IgD-negative memory B cell (primary cell): ENCODE results near the gene BHLHE23. TPM values are rescaled to one million over a fixed set of nuclear protein-coding genes. Genes with fewer than 3 reads are reported as not detected.

ENCODE experiments used
- H3K27ac Mint-ChIP-seq, 3 donors: one replicate each; pipeline ENCODE4 v1.8.0; 2020 to 2022; ENCODE audit warnings: mild to moderate bottlenecking in 3 of 3, mixed read lengths in 3 of 3, moderate library complexity in 1 of 3
- H3K27me3 Mint-ChIP-seq: one replicate; pipeline ENCODE4 v1.8.0; 2021; ENCODE audit warnings: mixed read lengths
- H3K36me3 Mint-ChIP-seq: one replicate; pipeline ENCODE4 v1.8.0; 2020; ENCODE audit warnings: mild to moderate bottlenecking, mixed read lengths
- H3K4me1 Mint-ChIP-seq, 3 donors: one replicate each; pipeline ENCODE4 v1.8.0; 2020 to 2022; ENCODE audit warnings: mixed read lengths in 3 of 3, mild to moderate bottlenecking in 1 of 3
- H3K4me3 Mint-ChIP-seq, 4 donors: one replicate each; pipeline ENCODE4 v1.8.0; 2020 to 2022; ENCODE audit warnings: mild to moderate bottlenecking in 4 of 4, mixed read lengths in 4 of 4, moderate library complexity in 3 of 4
- H3K9me3 Mint-ChIP-seq, 3 donors: one replicate each; pipeline ENCODE4 v1.8.0; 2020 to 2021; ENCODE audit warnings: mixed read lengths in 3 of 3, mild to moderate bottlenecking in 1 of 3
- polyA plus RNA-seq: library from polyadenylated mRNA; unstranded; fragments of 300-500 nt; fragmentation: Illumina TruSeq; gene quantifications from one replicate; pipeline ENCODE4 v1.2.3, GENCODE V29; 2021

The BHLHE23 gene
- not detected for polyA plus RNA-seq

DNA sequence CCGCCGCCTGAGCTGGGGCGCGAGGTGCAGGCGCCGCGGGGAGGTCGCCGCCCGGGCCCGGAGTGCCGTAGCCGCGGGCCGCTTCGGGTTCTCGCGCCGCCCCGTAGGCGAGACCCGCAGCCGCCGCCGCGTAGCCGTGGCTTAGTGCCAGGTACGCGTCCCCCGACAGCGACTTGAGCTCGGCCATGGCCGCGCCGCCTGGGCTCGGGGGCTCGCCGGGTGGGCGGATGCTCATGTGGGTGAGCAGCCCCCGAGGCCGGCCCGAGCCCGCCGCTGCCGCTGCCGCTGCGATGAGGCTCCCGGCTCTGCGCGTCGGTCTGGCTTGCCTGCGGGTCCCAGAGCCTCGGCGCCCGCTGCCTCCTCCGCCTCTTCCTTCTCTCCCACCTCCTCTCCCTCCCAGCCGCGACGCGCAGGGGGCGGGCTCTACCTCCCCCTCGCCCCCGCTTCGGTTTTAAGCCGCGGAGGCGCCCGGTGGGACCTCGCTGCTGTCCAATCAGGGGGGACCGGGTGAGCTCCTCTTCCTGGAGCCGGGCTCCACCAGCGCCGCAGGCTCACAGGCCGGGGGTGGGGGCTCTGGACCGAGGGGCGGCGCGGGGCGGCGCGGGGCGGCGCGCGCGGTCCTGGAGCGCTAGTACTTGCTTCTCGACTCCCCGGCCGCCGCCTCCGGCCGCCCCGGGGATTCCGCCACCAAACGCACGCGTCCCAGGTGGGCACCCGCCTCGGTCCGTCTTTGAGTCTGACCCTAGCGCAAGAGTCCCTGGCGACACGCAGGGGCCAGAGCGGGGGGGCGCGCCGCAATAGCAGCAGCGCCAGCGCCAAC is at the start of gene BHLHE23:
TSS of gene BHLHE23 (minus strand) at position 425 of the 820 bp plus-strand sequence. CDS start at position 235, 190 bp downstream.
- H3K4me3 Mint-ChIP-seq = peak within 1 kb of the TSS in 3 of 4 donors; percentile 38 to 83 (median 63)
- H3K4me1 Mint-ChIP-seq = peaks cover 9 to 15% (median 10%) of the 10 kb centered on the region in 3 donors
- peaks cover 0 to 7% (median 0%) of the 10 kb centered on the region in 3 donors for H3K9me3 Mint-ChIP-seq
- H3K27ac Mint-ChIP-seq = peak within 1 kb of the TSS in 2 of 3 donors; percentile 27 to 65
- no peaks in the 10 kb centered on the region for H3K36me3 Mint-ChIP-seq
- peaks cover 51% of the 10 kb centered on the region for H3K27me3 Mint-ChIP-seq

DNA sequence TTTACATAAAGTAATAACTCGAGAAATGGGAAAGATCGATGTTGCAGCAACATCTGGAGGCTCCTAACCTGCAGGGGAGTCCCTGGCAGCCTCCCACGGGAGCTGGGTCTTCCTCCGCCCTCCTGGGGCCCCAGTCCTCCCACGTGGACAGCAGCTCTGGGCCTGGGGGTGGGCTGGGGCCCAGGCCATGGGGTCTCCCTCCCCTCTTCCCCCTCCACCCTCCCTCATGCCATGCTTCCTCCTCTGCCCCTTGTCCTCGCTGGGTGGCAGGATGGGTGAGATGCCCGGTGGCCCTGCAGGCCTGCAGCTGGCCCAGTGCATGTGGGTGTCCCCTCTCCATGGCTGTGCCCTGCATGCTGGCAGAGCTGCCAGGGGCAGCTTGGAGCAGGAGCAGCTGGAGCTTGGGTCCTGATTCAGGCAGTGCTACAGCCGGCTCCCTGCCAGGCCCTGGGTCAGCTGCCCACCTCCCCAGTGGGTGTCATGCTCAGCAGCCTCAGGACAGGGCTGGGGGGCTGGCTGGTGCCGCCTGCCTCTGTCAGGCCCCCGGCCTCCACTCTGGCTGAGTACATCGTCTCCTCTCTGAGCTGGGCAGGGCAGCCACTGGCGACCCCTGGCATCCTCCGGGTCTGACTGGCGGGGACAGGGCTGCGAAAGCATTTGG is 48.9 kb upstream of the BHLHE23 start:
- no peaks in the 10 kb centered on the region for H3K4me1 Mint-ChIP-seq
- H3K4me3 Mint-ChIP-seq = no peak overlapping the region
- H3K27ac Mint-ChIP-seq = no peak overlapping the region
- H3K36me3 Mint-ChIP-seq = no peaks in the 10 kb centered on the region
- H3K27me3 Mint-ChIP-seq = peaks cover 8% of the 10 kb centered on the region
- no peaks in the 10 kb centered on the region for H3K9me3 Mint-ChIP-seq

DNA sequence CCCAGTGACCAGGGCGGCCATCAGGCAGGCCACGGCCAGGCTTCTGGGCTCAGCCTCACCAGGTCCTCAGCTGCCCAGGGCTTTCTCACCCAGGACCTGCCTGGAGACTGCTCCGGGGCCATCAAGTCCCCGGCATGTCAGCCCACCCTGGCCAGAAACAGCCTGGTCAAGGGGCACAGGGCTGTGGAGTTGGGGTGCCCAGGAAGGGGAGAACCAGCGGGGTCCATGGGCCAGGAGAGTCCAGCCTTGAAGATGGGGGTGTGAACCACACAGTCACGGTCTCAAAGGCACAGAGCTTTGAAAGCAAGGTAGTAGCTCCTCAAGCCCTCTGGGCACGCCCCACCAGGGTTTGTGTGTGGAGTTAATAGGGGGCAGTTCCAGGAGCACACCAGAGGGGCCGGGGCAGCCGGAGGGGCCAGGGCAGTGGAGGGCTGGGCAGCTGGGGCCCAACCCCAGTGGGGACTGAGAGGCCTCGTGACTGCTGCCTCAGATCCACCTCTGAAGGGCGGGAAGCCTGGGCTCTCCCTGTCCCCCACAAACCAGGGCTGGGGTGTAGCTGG is 48.0 kb upstream of the BHLHE23 start:
- no peaks in the 10 kb centered on the region for H3K36me3 Mint-ChIP-seq
- H3K9me3 Mint-ChIP-seq = no peaks in the 10 kb centered on the region
- H3K4me3 Mint-ChIP-seq = no peak overlapping the region
- H3K4me1 Mint-ChIP-seq = no peaks in the 10 kb centered on the region
- no peak overlapping the region for H3K27ac Mint-ChIP-seq
- H3K27me3 Mint-ChIP-seq = peaks cover 8% of the 10 kb centered on the region

DNA sequence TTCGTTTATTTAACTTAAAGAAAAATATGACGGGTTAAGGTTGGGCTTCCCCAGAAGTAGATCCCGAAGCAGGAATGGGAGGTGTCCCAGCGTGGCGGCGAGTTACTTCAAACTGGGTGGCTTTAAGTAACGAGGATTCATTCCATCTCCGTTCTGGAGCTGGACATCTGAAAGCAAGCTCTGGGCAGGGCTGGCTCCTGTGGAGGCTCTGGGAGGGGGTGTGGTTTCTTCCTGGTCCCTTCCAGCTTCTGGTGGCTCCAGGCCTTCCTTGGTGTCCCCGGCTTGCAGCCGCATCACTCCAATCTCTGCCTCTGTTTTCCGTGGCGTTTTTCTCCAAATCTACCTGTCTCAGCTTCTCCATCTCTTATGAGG is 47.3 kb upstream of the BHLHE23 start:
- no peak overlapping the region for H3K27ac Mint-ChIP-seq
- H3K9me3 Mint-ChIP-seq = no peaks in the 10 kb centered on the region
- no peaks in the 10 kb centered on the region for H3K4me1 Mint-ChIP-seq
- no peak overlapping the region for H3K4me3 Mint-ChIP-seq
- no peaks in the 10 kb centered on the region for H3K36me3 Mint-ChIP-seq
- H3K27me3 Mint-ChIP-seq = peaks cover 8% of the 10 kb centered on the region

DNA sequence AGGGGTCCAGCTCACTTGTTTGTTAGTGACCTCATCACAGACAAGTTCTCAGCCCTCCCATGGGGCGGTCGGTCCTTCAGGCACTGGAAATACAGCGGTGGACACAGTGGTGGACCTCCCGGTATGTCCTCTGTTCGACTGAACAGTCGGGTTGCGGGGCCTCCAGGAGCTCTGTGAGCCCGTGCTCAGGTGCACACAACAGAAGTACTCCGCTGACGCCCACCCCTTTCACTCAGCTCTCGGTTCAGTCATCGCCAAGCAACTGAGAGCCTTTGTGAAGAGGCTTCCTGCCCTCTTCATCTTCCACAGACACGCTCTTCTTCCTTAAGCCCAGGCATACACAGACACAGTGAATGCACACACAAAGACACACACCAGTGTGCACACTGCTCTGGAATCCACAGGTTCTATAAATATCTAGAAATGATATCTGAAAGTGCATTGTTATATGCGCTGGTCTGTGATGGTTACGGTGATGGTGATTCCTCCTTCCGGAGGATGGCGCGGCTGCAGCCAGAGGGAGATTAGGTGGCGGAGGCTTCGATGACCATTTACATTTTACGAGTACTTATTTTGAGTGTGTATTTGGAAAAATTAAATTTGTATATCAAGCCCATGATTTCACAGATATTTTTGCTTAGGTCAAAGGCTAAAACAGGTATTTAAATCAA is 46.8 kb upstream of the BHLHE23 start:
- Mint-ChIP-seq H3K27ac (peak overlapping the region in 1 of 3 donors; percentile 12), H3K4me1 (no peaks in the 10 kb centered on the region), H3K36me3 (no peaks in the 10 kb centered on the region), H3K27me3 (peaks cover 8% of the 10 kb centered on the region), H3K9me3 (no peaks in the 10 kb centered on the region), H3K4me3 (no peak overlapping the region)

DNA sequence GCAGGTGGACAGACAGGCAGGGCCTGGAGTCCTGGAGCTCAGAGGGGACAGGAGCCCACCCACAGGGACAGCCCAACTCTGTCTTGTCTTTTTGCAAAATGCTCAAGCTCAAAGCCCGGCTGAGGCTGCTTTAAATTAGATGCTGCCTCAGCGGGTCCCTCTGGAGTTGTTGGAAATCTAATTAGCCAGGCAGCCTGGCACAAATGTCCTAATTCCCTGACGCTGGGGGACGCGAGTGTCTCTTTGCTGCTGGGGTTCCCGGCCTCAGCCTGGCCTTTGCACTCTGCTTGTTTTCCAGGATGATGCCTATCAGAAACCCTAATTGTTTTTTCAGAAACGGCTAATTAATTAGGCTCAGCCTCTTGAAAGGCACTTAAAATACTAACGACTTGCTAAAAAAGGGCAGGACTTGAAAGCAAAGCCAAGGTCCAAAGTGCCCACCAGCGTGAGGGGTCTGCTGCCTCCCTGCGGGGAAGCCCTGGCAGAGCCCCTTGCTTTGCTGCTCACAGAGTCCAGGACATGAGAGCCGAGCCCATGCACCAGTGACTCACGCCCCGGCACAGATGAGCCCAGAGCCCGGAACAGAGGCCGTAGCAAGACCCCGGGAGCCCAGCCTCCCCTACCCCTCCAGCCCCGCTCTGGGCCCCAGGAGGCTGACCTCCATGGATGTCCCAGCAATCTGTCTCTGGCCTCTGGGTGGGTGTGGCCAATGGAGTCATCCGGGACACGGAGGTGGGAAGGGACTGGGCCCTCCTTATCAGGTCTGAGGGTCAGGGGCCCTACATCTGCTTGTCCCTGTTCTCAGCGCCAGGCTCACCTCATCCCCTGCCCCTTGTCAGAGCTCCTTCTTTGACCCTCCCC is 46.0 kb upstream of the BHLHE23 start:
- peaks cover 0 to under 1% (median 0%) of the 10 kb centered on the region in 3 donors for H3K9me3 Mint-ChIP-seq
- H3K36me3 Mint-ChIP-seq = no peaks in the 10 kb centered on the region
- H3K27me3 Mint-ChIP-seq = peaks cover 8% of the 10 kb centered on the region
- H3K27ac Mint-ChIP-seq = no peak overlapping the region
- no peaks in the 10 kb centered on the region for H3K4me1 Mint-ChIP-seq
- H3K4me3 Mint-ChIP-seq = no peak overlapping the region

DNA sequence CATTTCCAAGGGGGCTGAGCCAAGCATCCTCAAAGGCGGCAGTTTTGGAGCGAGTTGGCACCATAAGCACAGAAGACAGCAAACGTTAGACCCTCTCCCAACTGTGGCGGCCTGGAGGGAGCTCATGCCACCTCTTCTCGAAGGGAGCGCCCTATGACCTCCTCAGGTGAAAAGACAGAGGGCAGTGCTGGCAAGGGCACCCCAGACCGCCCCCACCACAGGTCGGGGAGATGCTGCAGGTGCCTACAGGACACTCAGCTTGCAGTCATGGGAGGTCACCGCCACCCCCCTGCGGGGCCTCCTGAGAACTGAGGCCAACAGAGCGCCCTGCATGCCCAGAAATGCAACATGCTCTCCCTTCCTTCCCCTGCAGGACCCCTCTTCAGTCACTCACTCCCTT is 45.1 kb upstream of the BHLHE23 start:
- Mint-ChIP-seq H3K27ac (no peak overlapping the region), H3K4me1 (no peaks in the 10 kb centered on the region), H3K4me3 (no peak overlapping the region), H3K27me3 (peaks cover 12% of the 10 kb centered on the region), H3K36me3 (no peaks in the 10 kb centered on the region), H3K9me3 (peaks cover 0 to 6% (median 3%) of the 10 kb centered on the region in 3 donors)

DNA sequence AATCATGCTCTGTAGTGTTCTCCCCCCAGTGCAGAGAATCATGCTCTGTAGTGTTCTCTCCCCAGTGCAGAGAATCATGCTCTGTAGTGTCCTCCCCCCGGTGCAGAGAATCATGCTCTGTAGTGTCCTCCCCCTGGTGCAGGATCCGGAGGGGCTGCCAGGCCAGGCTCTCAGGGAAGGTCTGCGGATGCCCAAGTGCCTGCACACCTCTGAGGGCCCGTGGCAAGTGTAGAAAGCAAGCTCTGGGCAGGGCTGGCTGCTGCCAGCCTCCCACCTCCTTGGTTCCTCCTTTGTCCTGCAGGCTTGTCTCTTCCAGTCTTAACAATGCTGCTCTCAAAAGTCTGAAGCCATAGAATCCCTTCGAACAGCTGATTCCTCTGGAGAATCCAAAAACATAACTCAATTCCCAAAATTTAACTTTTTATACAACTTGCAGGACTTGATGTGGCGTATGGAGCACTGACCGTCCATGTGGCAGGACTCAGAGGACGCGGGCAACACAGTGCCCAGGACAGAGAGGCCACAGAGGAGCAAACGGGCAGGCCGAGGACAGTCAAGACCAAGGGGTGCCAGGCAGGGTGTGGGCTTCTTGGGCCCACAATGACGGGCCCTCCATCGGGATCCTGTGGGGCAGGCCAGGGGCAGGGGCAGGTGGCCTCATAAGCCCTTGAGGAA is 44.6 kb upstream of the BHLHE23 start:
- no peaks in the 10 kb centered on the region for H3K36me3 Mint-ChIP-seq
- no peak overlapping the region for H3K27ac Mint-ChIP-seq
- no peak overlapping the region for H3K4me3 Mint-ChIP-seq
- no peaks in the 10 kb centered on the region for H3K4me1 Mint-ChIP-seq
- H3K27me3 Mint-ChIP-seq = peaks cover 12% of the 10 kb centered on the region
- H3K9me3 Mint-ChIP-seq = peaks cover 0 to 6% (median 3%) of the 10 kb centered on the region in 3 donors

DNA sequence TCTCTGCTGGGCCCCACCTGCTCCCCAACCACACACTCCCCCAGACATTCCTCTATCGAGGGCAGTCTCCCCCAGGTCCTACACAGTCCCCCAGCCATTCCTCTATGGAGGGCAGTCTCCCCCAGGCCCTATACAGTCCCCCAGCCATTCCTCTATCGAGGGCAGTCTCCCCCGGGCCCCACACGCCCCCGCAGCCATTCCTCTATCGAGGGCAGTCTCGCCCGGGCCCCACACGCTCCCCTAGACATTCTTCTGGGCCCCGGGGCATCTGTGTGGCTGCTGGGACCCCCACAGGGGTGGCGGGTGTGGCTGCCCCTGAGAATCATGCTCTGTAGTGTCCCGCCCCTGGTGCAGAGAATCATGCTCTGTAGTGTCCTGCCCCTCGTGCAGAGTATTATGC is 43.6 kb upstream of the BHLHE23 start:
- H3K36me3 Mint-ChIP-seq = no peaks in the 10 kb centered on the region
- peaks cover 0 to 6% (median 3%) of the 10 kb centered on the region in 3 donors for H3K9me3 Mint-ChIP-seq
- H3K4me3 Mint-ChIP-seq = no peak overlapping the region
- no peak overlapping the region for H3K27ac Mint-ChIP-seq
- H3K27me3 Mint-ChIP-seq = peaks cover 17% of the 10 kb centered on the region
- no peaks in the 10 kb centered on the region for H3K4me1 Mint-ChIP-seq

DNA sequence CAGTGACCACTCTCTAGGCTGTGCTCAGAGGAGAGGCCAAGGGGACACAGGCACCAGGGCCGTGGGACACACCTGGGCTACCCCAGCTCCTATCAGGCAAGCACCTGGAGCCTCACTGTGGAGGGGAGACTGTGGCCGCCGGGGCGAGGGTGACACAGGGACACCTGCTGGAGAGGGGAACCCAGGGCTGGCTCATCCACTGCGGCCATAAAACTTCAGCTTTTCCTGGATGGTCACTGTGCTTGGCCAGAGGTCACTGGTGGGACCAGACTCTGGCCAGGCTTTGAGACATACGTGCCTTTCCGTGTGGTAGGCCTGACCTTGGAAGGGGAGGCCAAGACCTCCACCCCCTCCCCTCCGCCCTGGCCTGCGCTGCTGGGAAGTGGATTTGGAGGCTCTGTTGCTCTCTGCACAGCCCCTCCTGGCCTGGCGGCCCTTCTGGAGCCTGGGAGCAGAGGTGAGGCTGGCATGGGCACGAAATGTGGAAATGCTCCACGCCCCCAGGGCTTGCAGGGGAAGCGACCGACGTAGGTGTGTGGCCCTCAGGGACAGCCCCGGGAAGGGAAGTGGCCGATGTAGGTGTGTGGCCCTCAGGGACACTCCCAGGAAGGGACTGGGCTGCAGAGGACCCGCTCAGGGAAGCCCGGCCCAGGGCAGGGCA is 42.9 kb upstream of the BHLHE23 start:
- H3K27me3 Mint-ChIP-seq = peaks cover 17% of the 10 kb centered on the region
- H3K4me3 Mint-ChIP-seq = no peak overlapping the region
- H3K9me3 Mint-ChIP-seq = peaks cover 0 to 6% (median 3%) of the 10 kb centered on the region in 3 donors
- no peaks in the 10 kb centered on the region for H3K4me1 Mint-ChIP-seq
- H3K36me3 Mint-ChIP-seq = no peaks in the 10 kb centered on the region
- H3K27ac Mint-ChIP-seq = no peak overlapping the region

DNA sequence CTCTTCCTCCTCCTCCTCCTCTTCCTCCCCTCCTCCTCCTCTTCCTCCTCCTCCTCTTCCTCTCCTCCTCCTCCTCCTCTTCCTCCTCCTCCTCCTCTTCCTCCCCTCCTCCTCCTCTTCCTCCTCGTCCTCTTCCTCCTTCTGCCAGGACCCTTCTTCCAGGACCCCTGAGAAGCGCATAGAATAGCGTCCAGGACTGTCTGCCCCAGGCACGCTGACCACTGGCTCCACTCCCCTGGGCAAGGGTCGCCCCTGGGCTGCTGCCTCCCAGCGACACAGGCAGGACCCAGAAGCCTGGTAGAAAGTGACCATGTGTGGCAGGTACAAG is 42.4 kb upstream of the BHLHE23 start:
- no peaks in the 10 kb centered on the region for H3K4me1 Mint-ChIP-seq
- peaks cover 0 to 6% (median 3%) of the 10 kb centered on the region in 3 donors for H3K9me3 Mint-ChIP-seq
- H3K27me3 Mint-ChIP-seq = peaks cover 17% of the 10 kb centered on the region
- H3K4me3 Mint-ChIP-seq = no peak overlapping the region
- no peaks in the 10 kb centered on the region for H3K36me3 Mint-ChIP-seq
- H3K27ac Mint-ChIP-seq = no peak overlapping the region

DNA sequence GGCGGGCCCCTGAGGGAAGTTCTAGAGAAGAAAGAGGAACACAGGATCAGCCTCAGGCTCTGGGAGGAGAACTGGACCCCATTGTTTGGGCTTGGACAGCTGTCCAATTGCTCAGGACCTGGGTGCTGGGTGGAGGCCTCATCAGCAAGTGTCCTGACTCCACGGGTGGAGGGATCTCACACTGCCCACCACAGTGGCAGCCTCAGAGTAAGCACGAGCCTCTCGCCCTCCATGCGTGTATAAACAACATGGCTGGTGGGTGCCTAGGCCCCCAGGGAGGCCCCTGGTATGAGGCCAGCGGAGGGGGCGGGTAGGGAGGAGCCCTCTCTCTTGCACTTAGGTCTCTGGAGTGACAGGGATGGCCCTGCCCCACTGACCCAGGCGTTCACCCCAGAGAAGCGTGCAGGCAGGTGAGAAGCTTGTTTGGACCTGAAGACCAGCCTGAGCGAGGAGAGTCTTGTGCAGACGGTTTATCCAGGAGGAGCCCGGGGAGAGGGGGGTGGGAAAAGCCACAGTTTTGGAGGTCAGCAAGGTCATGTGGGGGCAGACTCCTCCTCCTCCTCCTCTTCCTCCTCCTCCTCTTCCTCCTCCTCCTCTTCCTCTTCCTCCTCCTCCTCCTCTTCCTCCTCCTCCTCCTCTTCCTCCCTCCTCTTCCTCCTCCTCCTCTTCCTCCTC is 41.9 kb upstream of the BHLHE23 start:
- H3K27me3 Mint-ChIP-seq = peaks cover 15% of the 10 kb centered on the region
- H3K27ac Mint-ChIP-seq = no peak overlapping the region
- H3K36me3 Mint-ChIP-seq = no peaks in the 10 kb centered on the region
- H3K9me3 Mint-ChIP-seq = peaks cover 0 to 6% (median 3%) of the 10 kb centered on the region in 3 donors
- H3K4me1 Mint-ChIP-seq = no peaks in the 10 kb centered on the region
- H3K4me3 Mint-ChIP-seq = no peak overlapping the region

DNA sequence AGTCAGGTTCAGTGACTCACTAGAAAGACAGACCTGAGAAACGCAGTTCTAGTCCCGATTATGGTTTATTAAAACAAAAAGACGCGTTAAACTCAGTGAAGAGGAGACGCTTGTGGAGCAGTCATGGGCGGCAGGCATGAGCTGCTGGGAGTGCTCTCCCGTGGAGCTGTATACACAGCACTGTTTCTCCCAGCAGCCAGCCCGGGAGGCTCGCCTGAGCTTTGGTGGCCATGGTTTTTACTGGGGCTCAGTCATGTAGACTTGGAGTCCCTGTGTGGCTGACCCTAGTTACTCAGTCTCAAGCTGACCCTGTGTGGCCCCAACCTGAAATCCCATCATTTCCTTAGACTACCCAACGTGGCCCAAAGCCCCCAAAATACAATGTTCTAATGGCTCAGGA is 41.2 kb upstream of the BHLHE23 start:
- no peaks in the 10 kb centered on the region for H3K36me3 Mint-ChIP-seq
- no peak overlapping the region for H3K27ac Mint-ChIP-seq
- no peak overlapping the region for H3K4me3 Mint-ChIP-seq
- no peaks in the 10 kb centered on the region for H3K4me1 Mint-ChIP-seq
- H3K9me3 Mint-ChIP-seq = peaks cover 0 to 6% (median 3%) of the 10 kb centered on the region in 3 donors
- H3K27me3 Mint-ChIP-seq = peaks cover 11% of the 10 kb centered on the region
